GM23338 (cell line): ENCODE measurements around the gene CUX1. TPM values are rescaled to one million over a fixed set of nuclear protein-coding genes. Genes with fewer than 3 reads are reported as not detected.

Source experiments
- CREB1 ChIP-seq: fragments of 250-450 bp; sonication (Bioruptor Pico); IDR thresholded peaks from 2 replicates; pipeline ENCODE4 v1.5.0; 2020; ENCODE audit warnings: low read depth, mild to moderate bottlenecking, moderate library complexity
- CTCF ChIP-seq, 2 experiments: fragments of 200-600 bp in 1 of 2; sonication (generic) in 1 of 2; conservative IDR thresholded peaks; 2 replicates each; pipeline versions ENCODE4 v1.5.1 to v1.6.1; 2016 to 2017; ENCODE audit warnings: antibody characterized with exemption in 2 of 2, low read depth in 2 of 2, mild to moderate bottlenecking in 2 of 2, moderate library complexity in 1 of 2
- EZH2 ChIP-seq: fragments of 200-600 bp; sonication (generic); IDR thresholded peaks from one replicate; pipeline ENCODE4 v1.8.0; 2017; ENCODE audit warnings: antibody characterized with exemption, mild to moderate bottlenecking, low read depth; ENCODE audit not compliant: unreplicated experiment
- EZH2phosphoT487 ChIP-seq: fragments of 200-600 bp; sonication (generic); IDR thresholded peaks from one replicate; pipeline ENCODE4 v1.8.1; 2018; ENCODE audit warnings: antibody characterized with exemption; ENCODE audit not compliant: unreplicated experiment
- JUNB ChIP-seq: IDR thresholded peaks from one replicate; pipeline ENCODE4 v1.6.1; 2016; ENCODE audit warnings: antibody characterized with exemption; ENCODE audit not compliant: unreplicated experiment
- POLR2AphosphoS5 ChIP-seq: IDR thresholded peaks from 2 replicates; pipeline ENCODE4 v1.6.1; 2016; ENCODE audit warnings: antibody characterized with exemption, low read depth
- REST ChIP-seq: IDR thresholded peaks from one replicate; pipeline ENCODE4 v1.6.1; 2018; ENCODE audit warnings: antibody characterized with exemption; ENCODE audit not compliant: unreplicated experiment
- ZNF114 ChIP-seq: fragments of 250-450 bp; sonication (Bioruptor Pico); IDR thresholded peaks from 2 replicates; pipeline ENCODE4 v1.5.0; 2020; ENCODE audit warnings: mild to moderate bottlenecking, moderate library complexity
- ZNF462 ChIP-seq: fragments of 250-450 bp; sonication (Bioruptor Pico); IDR thresholded peaks from 2 replicates; pipeline ENCODE4 v1.5.0; 2020; ENCODE audit warnings: mild to moderate bottlenecking, moderate library complexity
- polyA plus RNA-seq: library from polyadenylated mRNA; unstranded; fragments of >200 nt; fragmentation: Nextera tagmentation; extraction: Ambion mirVana; gene quantifications from 2 replicates; pipeline ENCODE4 v1.2.1, GENCODE V29; 2016
- total RNA-seq: library from RNA; depleted of rRNA; stranded (reverse); fragments of >200 nt; shearing (Covaris generic); gene quantifications from 2 replicates; pipeline ENCODE4 v1.2.3, GENCODE V29; 2014

Gene CUX1
- total and polyA plus RNA-seq, 2 experiments from 2014 or later, result 49.9 to 64.0 TPM

GRCh38 chr7:102153599-102153946, 336.1 kb downstream of the CUX1 start (continued):
- TF ChIP-seq ZNF462 (CRISPR knock-in tag) (no peak), CTCF (conservative IDR thresholded peaks at IDR 0.05; ENCODE audit: low read depth in 2 of 2) (no peak), ZNF114 (no peak), CREB1 (CRISPR knock-in tag) (no peak), EZH2 (no peak), EZH2phosphoT487 (no peak), REST (no peak), POLR2AphosphoS5 (no peak), JUNB (no peak)
